H9 (cell line): ENCODE measurements around the gene SPIN2B. TPM values are rescaled to one million over a fixed set of nuclear protein-coding genes. Genes with fewer than 3 reads are reported as not detected.

ENCODE experiments used
- DNase-seq: peaks from one replicate; pipeline ENCODE4 v3.0.0-alpha.2; 2017
- H2AFZ ChIP-seq: one replicate; pipeline ENCODE4 v1.6.1; 2013; ENCODE audit warnings: mild to moderate bottlenecking, low read length, control low read depth, moderate library complexity
- H2AK5ac ChIP-seq: 2 replicates; pipeline ENCODE4 v1.6.1; 2013; ENCODE audit warnings: low read length, control low read depth, mixed read lengths; ENCODE audit not compliant: insufficient read length
- H2BK120ac ChIP-seq: one replicate; pipeline ENCODE4 v1.6.1; 2013; ENCODE audit warnings: low read depth, mild to moderate bottlenecking, low read length, control low read depth, inconsistent platforms; ENCODE audit not compliant: poor library complexity, severe bottlenecking
- H2BK12ac ChIP-seq: 2 replicates; pipeline ENCODE4 v1.6.1; 2013; ENCODE audit warnings: low read length, control low read depth, mixed read lengths, low read depth; ENCODE audit not compliant: insufficient read length
- H2BK15ac ChIP-seq: 2 replicates; pipeline ENCODE4 v1.6.1; 2013; ENCODE audit warnings: low read depth, low read length, control low read depth
- H2BK20ac ChIP-seq: one replicate; pipeline ENCODE4 v1.6.1; 2013; ENCODE audit warnings: low read depth, mild to moderate bottlenecking, low read length, control low read depth, inconsistent platforms; ENCODE audit not compliant: poor library complexity, severe bottlenecking
- H2BK5ac ChIP-seq: 2 replicates; pipeline ENCODE4 v1.6.1; 2013; ENCODE audit warnings: low read length, control low read depth, mixed read lengths; ENCODE audit not compliant: insufficient read length
- H3K14ac ChIP-seq: 2 replicates; pipeline ENCODE4 v1.6.1; 2013; ENCODE audit warnings: low read length, control low read depth; ENCODE audit not compliant: insufficient read depth
- H3K18ac ChIP-seq: 2 replicates; pipeline ENCODE4 v1.6.1; 2013; ENCODE audit warnings: low read depth, mild to moderate bottlenecking, mixed read lengths, low read length, control low read depth; ENCODE audit not compliant: insufficient read length
- H3K23ac ChIP-seq: 2 replicates; pipeline ENCODE4 v1.6.1; 2013; ENCODE audit warnings: low read length, control low read depth, mixed read lengths, low read depth; ENCODE audit not compliant: insufficient read length
- H3K23me2 ChIP-seq: 2 replicates; pipeline ENCODE4 v1.6.1; 2013; ENCODE audit warnings: low read depth, mild to moderate bottlenecking, mixed read lengths, low read length, control low read depth; ENCODE audit not compliant: insufficient read length, poor library complexity, severe bottlenecking
- H3K27ac ChIP-seq: 2 replicates; pipeline ENCODE4 v1.5.1; 2013; ENCODE audit warnings: low read length, control low read depth, mixed read lengths, low read depth; ENCODE audit not compliant: insufficient read length
- H3K27me3 ChIP-seq: 2 replicates; pipeline ENCODE4 v1.6.1; 2013; ENCODE audit warnings: low read length, control low read depth, inconsistent platforms; ENCODE audit not compliant: insufficient read depth
- H3K4ac ChIP-seq: 2 replicates; pipeline ENCODE4 v1.6.1; 2013; ENCODE audit warnings: low read depth, mild to moderate bottlenecking, control low read depth, inconsistent platforms, low read length, moderate library complexity
- H3K4me1 ChIP-seq: 2 replicates; pipeline ENCODE4 v1.6.1; 2013; ENCODE audit warnings: low read length, control low read depth, inconsistent platforms; ENCODE audit not compliant: insufficient read depth
- H3K4me2 ChIP-seq: 2 replicates; pipeline ENCODE4 v1.6.1; 2013; ENCODE audit warnings: low read length, control low read depth, mixed read lengths; ENCODE audit not compliant: insufficient read length, insufficient read depth
- H3K56ac ChIP-seq: 2 replicates; pipeline ENCODE4 v1.6.1; 2013; ENCODE audit warnings: low read depth, mild to moderate bottlenecking, mixed read lengths, low read length, control low read depth; ENCODE audit not compliant: insufficient read length
- H3K79me1 ChIP-seq: 2 replicates; pipeline ENCODE4 v1.6.1; 2013; ENCODE audit warnings: low read depth, mild to moderate bottlenecking, moderate library complexity, low read length, control low read depth, inconsistent platforms; ENCODE audit not compliant: insufficient read depth, poor library complexity, severe bottlenecking
- H3K79me2 ChIP-seq: 2 replicates; pipeline ENCODE4 v1.6.1; 2013; ENCODE audit warnings: low read length, control low read depth, inconsistent platforms; ENCODE audit not compliant: insufficient read depth
- H3K9ac ChIP-seq: 2 replicates; pipeline ENCODE4 v1.6.1; 2013; ENCODE audit warnings: low read length, control low read depth, mixed read lengths; ENCODE audit not compliant: insufficient read length; ENCODE audit errors: extremely low read depth
- H3K9me3 ChIP-seq: one replicate; pipeline ENCODE4 v1.6.1; 2013; ENCODE audit warnings: low read depth, low read length, inconsistent platforms; ENCODE audit not compliant: control insufficient read depth
- H3T11ph ChIP-seq: one replicate; pipeline ENCODE4 v1.6.1; 2013; ENCODE audit warnings: mild to moderate bottlenecking, low read length, control low read depth, inconsistent platforms
- H4K20me1 ChIP-seq: one replicate; pipeline ENCODE4 v1.6.1; 2013; ENCODE audit not compliant: control insufficient read depth, insufficient read length, insufficient read depth
- H4K5ac ChIP-seq: 2 replicates; pipeline ENCODE4 v1.6.1; 2013; ENCODE audit warnings: low read depth, mild to moderate bottlenecking, mixed read lengths, low read length, control low read depth; ENCODE audit not compliant: insufficient read length
- H4K8ac ChIP-seq: replicated peaks from 2 replicates; pipeline ENCODE4 v1.6.1; 2013; ENCODE audit warnings: low read length, control low read depth, mixed read lengths, low read depth; ENCODE audit not compliant: insufficient read length
- H4K91ac ChIP-seq: 2 replicates; pipeline ENCODE4 v1.6.1; 2013; ENCODE audit warnings: low read depth, mild to moderate bottlenecking, moderate library complexity, mixed read lengths, low read length, control low read depth; ENCODE audit not compliant: insufficient read length
- H3K27ac Mint-ChIP-seq, 3 experiments: 2 replicates in 2 of 3; 3 replicates in 1 of 3; pipeline ENCODE4 v1.8.0; 2020 to 2021; ENCODE audit warnings: mixed read lengths in 3 of 3, mild to moderate bottlenecking in 1 of 3, moderate library complexity in 1 of 3
- H3K27me3 Mint-ChIP-seq: 2 replicates; pipeline ENCODE4 v1.8.0; 2021; ENCODE audit warnings: low read depth, mild to moderate bottlenecking, moderate library complexity, mixed read lengths
- H3K36me3 Mint-ChIP-seq, 3 experiments: 2 replicates in 2 of 3; 3 replicates in 1 of 3; pipeline ENCODE4 v1.8.0; 2020 to 2021; ENCODE audit warnings: low read depth in 3 of 3, mixed read lengths in 3 of 3; ENCODE audit not compliant: insufficient read depth in 1 of 3
- H3K4me1 Mint-ChIP-seq, 2 experiments: 2 replicates each; pipeline ENCODE4 v1.8.0; 2020; ENCODE audit warnings: mixed read lengths in 2 of 2
- H3K4me3 Mint-ChIP-seq, 2 experiments: 2 replicates in 1 of 2; 3 replicates in 1 of 2; pipeline ENCODE4 v1.8.0; 2020 to 2021; ENCODE audit warnings: mild to moderate bottlenecking in 2 of 2, mixed read lengths in 2 of 2, moderate library complexity in 1 of 2
- H3K9me3 Mint-ChIP-seq, 2 experiments: 2 replicates in 1 of 2; 3 replicates in 1 of 2; pipeline ENCODE4 v1.8.0; 2020; ENCODE audit warnings: mild to moderate bottlenecking in 2 of 2, mixed read lengths in 2 of 2, moderate library complexity in 1 of 2
- CTCF ChIP-seq: fragments of 200-600 bp; sonication (generic); conservative IDR thresholded peaks from 3 replicates; pipeline ENCODE4 v1.8.0; 2021; ENCODE audit warnings: antibody characterized with exemption, mild to moderate bottlenecking
- WGBS: extraction: QIAGEN DNeasy Blood & Tissue Kit; methylation state at CpG from one replicate; pipeline ENCODE4 v1.1.7; 2013; ENCODE audit warnings: missing lambda C conversion rate, low lambda C conversion rate, mixed read lengths; ENCODE audit not compliant: insufficient read length; ENCODE audit errors: extremely low coverage; 5-methylcytosine and 5-hydroxymethylcytosine counted together
- total RNA-seq: library from RNA; stranded (reverse); gene quantifications from 2 replicates; pipeline ENCODE4 v1.2.1, GENCODE V29; 2021

The SPIN2B gene
- total RNA-seq, 1 experiment from 2014 or later: 15.0 TPM

DNA sequence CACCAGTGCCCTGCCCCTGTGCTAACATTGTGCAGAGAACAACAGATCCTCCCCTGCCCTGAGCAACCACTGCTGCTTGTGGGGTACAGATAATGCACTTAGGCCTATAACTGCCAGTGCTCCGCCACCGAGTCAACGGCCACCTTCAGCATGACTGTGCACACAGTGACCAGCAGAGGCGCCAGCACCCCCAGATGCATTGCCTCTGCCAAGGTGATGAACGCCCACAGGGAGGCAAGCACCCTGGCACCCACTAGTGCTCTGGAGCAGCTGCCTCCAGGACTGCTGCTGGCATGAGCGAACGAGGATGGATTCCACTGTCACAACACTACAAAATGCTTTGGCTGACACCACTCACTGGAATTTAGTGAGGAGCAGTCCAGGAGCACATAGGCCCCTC is 38.2 kb downstream of the SPIN2B start:
- Histone ChIP-seq H2BK120ac (no peak overlapping the region), H4K20me1 (no peaks in the 10 kb centered on the region), H3K56ac (no peak overlapping the region), H3K23ac (no peak overlapping the region), H3K14ac (no peak overlapping the region), H4K91ac (no peak overlapping the region), H3K27me3 (no peaks in the 10 kb centered on the region), H3K4ac (no peak overlapping the region), H2AFZ (no peak overlapping the region), H3T11ph (no peak overlapping the region), H2BK15ac (no peak overlapping the region), H3K4me1 (no peaks in the 10 kb centered on the region), H4K8ac (no peak overlapping the region), H3K9me3 (peaks cover 8% of the 10 kb centered on the region), H4K5ac (no peak overlapping the region), H3K79me2 (no peaks in the 10 kb centered on the region), H2AK5ac (no peak overlapping the region), H3K9ac (no peak overlapping the region), H3K23me2 (no peaks in the 10 kb centered on the region), H3K79me1 (no peaks in the 10 kb centered on the region), H2BK20ac (no peak overlapping the region), H2BK12ac (no peak overlapping the region), H3K27ac (no peak overlapping the region), H3K4me2 (no peak overlapping the region), H2BK5ac (no peak overlapping the region), H3K18ac (no peak overlapping the region)
- Mint-ChIP-seq H3K27ac (no peak overlapping the region), H3K27me3 (no peaks in the 10 kb centered on the region), H3K9me3 (peaks cover 77 to 79% of the 10 kb centered on the region in 2 experiments), H3K36me3 (peaks cover 26 to 30% (median 29%) of the 10 kb centered on the region in 3 experiments), H3K4me1 (no peaks in the 10 kb centered on the region), H3K4me3 (no peak overlapping the region)
- peak; percentile 32 for DNase-seq
- peak; percentile 48 for TF ChIP-seq CTCF
- WGBS: no CpG with 5 or more reads among the region's 7 CpGs
